HCT116 (cell line): Measurements from ENCODE around the gene COL23A1. TPM values are rescaled to one million over a fixed set of nuclear protein-coding genes. Genes with fewer than 3 reads are reported as not detected.

Experiments
- ATAC-seq: fragments of 200-7000 bp; cut with Tn5 transposase; 2 replicates; pipeline ENCODE4 v1.9.1; 2020; ENCODE audit warnings: mild to moderate bottlenecking, moderate library complexity
- BruUV-seq: library from RNA; stranded (reverse); fragments of 400-500 nt; replicated peaks from 2 replicates; lab custom pipeline; 2021; lab: Mats Ljungman, UMichigan
- CTCF ChIA-PET: fragments of 300-600 bp; sonication (Branson Sonifier 250); formaldehyde crosslinking; loops from one replicate; lab custom pipeline; 2021; ENCODE audit warnings: antibody characterized with exemption; lab: Charles Lee
- POLR2A ChIA-PET: fragments of 300-600, 350-600 bp; sonication (Branson Sonifier 250); formaldehyde crosslinking; loops from one replicate; lab custom pipeline; 2021; ENCODE audit warnings: antibody characterized with exemption; lab: Charles Lee
- RAD21 ChIA-PET, 2 experiments: fragments of 300-600 bp; sonication (Branson Sonifier 250); formaldehyde crosslinking; loops; one replicate each; lab custom pipeline; 2023; ENCODE audit warnings: low total read pairs in 2 of 2; ENCODE audit not compliant: uncharacterized antibody in 2 of 2, unreplicated experiment in 2 of 2, low non-redundant PET in 1 of 2; lab: Charles Lee
- DNase-seq: peaks from one replicate; pipeline ENCODE4 v3.0.0-alpha.2; 2010; ENCODE audit warnings: low read depth, low spot score
- H2AFZ ChIP-seq: fragments of 200-600 bp; shearing (Covaris generic), sonication (generic); 2 replicates; pipeline ENCODE4 v1.6.1; 2017; ENCODE audit warnings: low read depth, mixed run types, mixed read lengths, antibody characterized with exemption, low read length; ENCODE audit not compliant: poor library complexity, severe bottlenecking
- H3K27ac ChIP-seq: 2 replicates; pipeline ENCODE4 v1.5.1; 2012; ENCODE audit warnings: low read depth, low read length
- H3K27me3 ChIP-seq: fragments of 200-600 bp; sonication (generic); 2 replicates; pipeline ENCODE4 v1.6.1; 2016; ENCODE audit warnings: mixed run types, low read length, mixed read lengths; ENCODE audit not compliant: insufficient read depth
- H3K36me3 ChIP-seq, 2 experiments: fragments of 200-500 bp in 1 of 2; fragments of 200-600 bp in 1 of 2; sonication (Bioruptor generic) in 1 of 2; sonication (generic) in 1 of 2; 2 replicates each; pipeline versions ENCODE4 v1.5.1 to v1.6.1; 2014 to 2016; ENCODE audit warnings: low read length in 2 of 2, inconsistent platforms in 1 of 2, mixed read lengths in 1 of 2, mixed run types in 1 of 2; ENCODE audit not compliant: insufficient read depth in 2 of 2, control insufficient read depth in 1 of 2
- H3K4me1 ChIP-seq, 2 experiments: fragments of 200-600 bp in 1 of 2; sonication (generic) in 1 of 2; 2 replicates each; pipeline versions ENCODE4 v1.5.1 to v1.6.1; 2012 to 2017; ENCODE audit warnings: low read length in 2 of 2, inconsistent platforms in 1 of 2, mild to moderate bottlenecking in 1 of 2, mixed read lengths in 1 of 2, mixed run types in 1 of 2, moderate library complexity in 1 of 2; ENCODE audit not compliant: insufficient read depth in 2 of 2, control insufficient read depth in 1 of 2
- H3K4me2 ChIP-seq: fragments of 200-600 bp; sonication (generic); 2 replicates; pipeline ENCODE4 v1.6.1; 2017; ENCODE audit warnings: mixed run types, low read length, mixed read lengths
- H3K4me3 ChIP-seq, 2 experiments: fragments of 200-600 bp in 1 of 2; sonication (generic) in 1 of 2; replicated peaks in 1 of 2; 2 replicates each; pipeline ENCODE4 v1.5.1; 2011 to 2016; ENCODE audit warnings: low read length in 2 of 2, control low read depth in 1 of 2, low read depth in 1 of 2, mild to moderate bottlenecking in 1 of 2, mixed read lengths in 1 of 2, mixed run types in 1 of 2
- H3K79me2 ChIP-seq: fragments of 200-600 bp; sonication (generic); 2 replicates; pipeline ENCODE4 v1.6.1; 2017; ENCODE audit warnings: mild to moderate bottlenecking, mixed run types, low read length, moderate library complexity, mixed read lengths; ENCODE audit not compliant: insufficient read depth
- H3K9ac ChIP-seq: fragments of 200-600 bp; sonication (generic); 2 replicates; pipeline ENCODE4 v1.6.1; 2016; ENCODE audit warnings: low read length, mixed read lengths
- H3K9me2 ChIP-seq: fragments of 200-600 bp; sonication (generic), shearing (Covaris generic); 2 replicates; pipeline ENCODE4 v1.6.1; 2017; ENCODE audit warnings: mixed run types, mild to moderate bottlenecking, moderate library complexity; ENCODE audit not compliant: insufficient read depth
- H3K9me3 ChIP-seq, 2 experiments: fragments of 200-500 bp in 1 of 2; fragments of 200-600 bp in 1 of 2; sonication (Bioruptor generic) in 1 of 2; sonication (generic) in 1 of 2; 2 replicates each; pipeline ENCODE4 v1.6.1; 2014 to 2017; ENCODE audit warnings: low read length in 2 of 2, mixed read lengths in 2 of 2, inconsistent platforms in 1 of 2, low read depth in 1 of 2, mild to moderate bottlenecking in 1 of 2, mixed run types in 1 of 2, moderate library complexity in 1 of 2; ENCODE audit not compliant: control insufficient read depth in 1 of 2, insufficient read depth in 1 of 2
- H4K20me1 ChIP-seq: fragments of 200-600 bp; sonication (generic), shearing (Covaris generic); 2 replicates; pipeline ENCODE4 v1.6.1; 2017; ENCODE audit warnings: mixed run types, mild to moderate bottlenecking, moderate library complexity; ENCODE audit not compliant: insufficient read depth
- ELF1 ChIP-seq: IDR thresholded peaks from 2 replicates; pipeline ENCODE4 v1.6.1; 2012; ENCODE audit warnings: low read depth, borderline replicate concordance
- EZH2 ChIP-seq: fragments of 200-600 bp; sonication (generic); IDR thresholded peaks from 2 replicates; pipeline ENCODE4 v1.6.1; 2017; ENCODE audit warnings: antibody characterized with exemption, mixed run types
- EZH2phosphoT487 ChIP-seq: fragments of 200-600 bp; IDR thresholded peaks from 2 replicates; pipeline ENCODE4 v1.6.1; 2018; ENCODE audit warnings: antibody characterized with exemption, borderline replicate concordance
- POLR2A ChIP-seq: IDR thresholded peaks from 2 replicates; pipeline ENCODE4 v1.7.0; 2011; ENCODE audit warnings: borderline replicate concordance; ENCODE audit not compliant: insufficient read depth, insufficient read length; ENCODE audit errors: extremely low read depth
- RAD21 ChIP-seq: IDR thresholded peaks from 2 replicates; pipeline ENCODE4 v1.6.1; 2012; ENCODE audit warnings: low read depth, mild to moderate bottlenecking
- SRF ChIP-seq: IDR thresholded peaks from 2 replicates; pipeline ENCODE4 v1.6.1; 2012; ENCODE audit warnings: low read depth
- TCF7L2 ChIP-seq: IDR thresholded peaks from 2 replicates; pipeline ENCODE4 v1.7.0; 2011; ENCODE audit warnings: borderline replicate concordance, inconsistent platforms; ENCODE audit not compliant: insufficient read depth, insufficient read length; ENCODE audit errors: extremely low read depth
- YY1 ChIP-seq: IDR thresholded peaks from 2 replicates; pipeline ENCODE4 v1.6.1; 2011; ENCODE audit warnings: low read length, low read depth, moderate library complexity, mild to moderate bottlenecking; ENCODE audit not compliant: insufficient replicate concordance; ENCODE audit errors: extremely low read depth
- ZFX ChIP-seq: fragments of 450-650 bp; IDR thresholded peaks from 2 replicates; pipeline ENCODE4 v1.6.1; 2017
- intact Hi-C: fragments of 100-400 bp; cut with micrococcal nuclease; formaldehyde crosslinking; loops from 2 replicates; pipeline ENCODE4 v1.10.0; 2022
- total RNA-seq: library from RNA; stranded (reverse); gene quantifications from one replicate; pipeline ENCODE4 v1.2.1, GENCODE V29; 2021; ENCODE audit not compliant: unreplicated experiment
- TF ChIP-seq, protein P1 (sequence below), 3 experiments: fragments of 200-600 bp in 1 of 3; sonication (generic) in 1 of 3; IDR thresholded peaks in 2 of 3; conservative IDR thresholded peaks in 1 of 3; 2 replicates each; pipeline ENCODE4 v1.5.1; 2012 to 2017; ENCODE audit warnings: low read depth in 2 of 3, low read length in 2 of 3, antibody characterized with exemption in 1 of 3, borderline replicate concordance in 1 of 3, control low read depth in 1 of 3, mild to moderate bottlenecking in 1 of 3, mixed read lengths in 1 of 3, mixed run types in 1 of 3, moderate library complexity in 1 of 3; ENCODE audit not compliant: insufficient read depth in 1 of 3

Gene COL23A1
- total RNA-seq, 1 experiment from 2014 or later: not detected

DNA sequence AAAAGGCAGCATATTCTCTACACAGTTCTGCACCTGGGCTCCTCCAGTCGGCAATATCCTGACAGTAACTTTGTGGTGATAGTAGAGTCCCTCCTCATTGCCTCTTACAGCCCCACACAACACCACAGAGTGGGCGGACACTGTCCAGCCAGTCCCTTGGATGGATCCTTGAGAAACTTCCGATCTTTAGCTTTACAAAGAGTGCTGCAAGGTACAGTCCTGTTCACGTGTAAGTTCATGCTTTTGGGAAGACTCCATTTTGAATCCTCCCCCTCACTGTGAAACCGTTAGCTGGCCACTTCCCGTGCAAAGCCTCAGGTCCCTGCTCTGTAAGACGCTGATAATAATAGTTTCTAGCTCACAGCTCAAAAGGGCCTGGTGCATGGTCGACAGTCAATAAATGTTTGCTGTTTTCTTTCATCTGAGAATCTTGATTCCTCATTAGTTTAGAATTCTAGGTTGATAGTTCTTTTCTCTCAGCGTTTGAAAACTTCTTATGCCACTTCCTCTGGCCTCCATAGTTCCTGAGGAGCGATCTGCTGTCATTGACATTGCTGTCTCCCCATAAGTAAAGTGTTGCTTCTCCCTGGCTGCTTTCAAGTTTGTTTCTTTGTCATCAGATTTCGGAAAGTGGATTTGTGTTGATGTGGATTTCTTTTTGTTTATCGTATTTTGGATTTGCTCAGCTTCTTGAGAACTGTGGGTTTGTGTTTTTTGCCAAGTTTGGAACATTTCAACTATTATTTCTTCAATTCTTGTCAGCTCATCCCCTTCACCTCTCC, 82.9 kb downstream of the COL23A1 start:
- Histone ChIP-seq H3K79me2 (no peaks in the 10 kb centered on the region), H3K4me3 (no peak overlapping the region), H2AFZ (no peak overlapping the region), H3K4me1 (no peaks in the 10 kb centered on the region), H3K9me2 (no peaks in the 10 kb centered on the region), H3K36me3 (no peaks in the 10 kb centered on the region), H4K20me1 (no peaks in the 10 kb centered on the region), H3K9ac (no peak overlapping the region), H3K27me3 (peaks cover 14% of the 10 kb centered on the region), H3K27ac (no peak overlapping the region), H3K4me2 (no peak overlapping the region), H3K9me3 (peaks cover 0 to 7% of the 10 kb centered on the region in 2 experiments; a peak in 2 of 4 replicates)
- CTCF ChIA-PET: no interaction called here
- no TSS peak for BruUV-seq
- ATAC-seq (no peak), DNase-seq (no peak)
- POLR2A ChIA-PET: no interaction called here
- intact Hi-C loops: no loop called here
- TF ChIP-seq YY1 (no peak), RAD21 (no peak)
- TF ChIP-seq, protein P1, sequence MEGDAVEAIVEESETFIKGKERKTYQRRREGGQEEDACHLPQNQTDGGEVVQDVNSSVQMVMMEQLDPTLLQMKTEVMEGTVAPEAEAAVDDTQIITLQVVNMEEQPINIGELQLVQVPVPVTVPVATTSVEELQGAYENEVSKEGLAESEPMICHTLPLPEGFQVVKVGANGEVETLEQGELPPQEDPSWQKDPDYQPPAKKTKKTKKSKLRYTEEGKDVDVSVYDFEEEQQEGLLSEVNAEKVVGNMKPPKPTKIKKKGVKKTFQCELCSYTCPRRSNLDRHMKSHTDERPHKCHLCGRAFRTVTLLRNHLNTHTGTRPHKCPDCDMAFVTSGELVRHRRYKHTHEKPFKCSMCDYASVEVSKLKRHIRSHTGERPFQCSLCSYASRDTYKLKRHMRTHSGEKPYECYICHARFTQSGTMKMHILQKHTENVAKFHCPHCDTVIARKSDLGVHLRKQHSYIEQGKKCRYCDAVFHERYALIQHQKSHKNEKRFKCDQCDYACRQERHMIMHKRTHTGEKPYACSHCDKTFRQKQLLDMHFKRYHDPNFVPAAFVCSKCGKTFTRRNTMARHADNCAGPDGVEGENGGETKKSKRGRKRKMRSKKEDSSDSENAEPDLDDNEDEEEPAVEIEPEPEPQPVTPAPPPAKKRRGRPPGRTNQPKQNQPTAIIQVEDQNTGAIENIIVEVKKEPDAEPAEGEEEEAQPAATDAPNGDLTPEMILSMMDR (IDR thresholded peaks at IDR 0.05 in 2 of 3, conservative IDR thresholded peaks at IDR 0.05 in 1 of 3; ENCODE audit: borderline replicate concordance in 1 of 3, insufficient read depth in 1 of 3, low read depth in 2 of 3, low read length in 2 of 3): no peak
- RAD21 ChIA-PET: no interaction called here

DNA sequence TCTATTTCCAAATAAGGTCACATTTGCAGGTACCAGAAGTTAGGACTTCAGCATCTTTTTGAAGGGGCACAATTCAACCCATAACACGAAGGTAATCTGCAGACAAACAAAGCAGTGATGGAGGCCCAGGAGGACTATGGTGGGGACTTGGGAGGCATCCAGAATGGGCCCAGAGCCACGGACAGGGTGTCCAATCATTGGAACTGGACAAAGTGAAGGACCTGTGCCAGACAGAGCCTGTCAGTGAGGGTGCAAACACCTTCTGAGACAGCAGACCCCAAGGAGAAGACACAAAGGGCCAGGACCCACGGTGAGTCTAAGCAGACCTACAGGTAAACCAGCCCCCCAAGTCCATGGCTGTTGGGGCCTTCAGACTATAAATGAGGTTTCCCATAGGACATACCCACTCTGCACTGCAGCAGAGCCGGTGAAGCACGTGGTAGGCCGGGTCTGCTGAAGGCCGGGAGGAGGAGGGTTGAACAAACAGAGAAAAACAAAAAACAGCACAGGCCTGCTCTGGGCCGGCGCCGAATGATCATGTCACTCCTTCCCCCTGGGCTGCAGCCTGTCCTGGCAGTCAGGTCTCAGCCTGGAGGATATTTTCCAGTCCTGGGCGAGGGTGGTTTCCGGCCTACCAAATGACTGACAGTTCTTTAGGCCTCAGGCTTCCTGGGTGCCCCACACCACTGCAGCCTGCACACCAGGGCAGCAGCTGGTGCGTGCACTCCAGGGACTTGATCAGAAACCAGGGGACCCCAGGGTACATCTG, 84.4 kb downstream of the COL23A1 start:
- ChIA-PET RAD21 (no interaction called here), CTCF (no interaction called here), POLR2A (no interaction called here)
- Histone ChIP-seq H3K4me2 (no peak overlapping the region), H3K36me3 (no peaks in the 10 kb centered on the region), H3K27me3 (no peaks in the 10 kb centered on the region), H3K27ac (no peak overlapping the region), H3K4me3 (no peak overlapping the region), H2AFZ (no peak overlapping the region), H3K9me3 (peaks cover 0 to 7% of the 10 kb centered on the region in 2 experiments; a peak in 2 of 4 replicates), H3K4me1 (no peaks in the 10 kb centered on the region), H3K9me2 (no peaks in the 10 kb centered on the region), H3K79me2 (no peaks in the 10 kb centered on the region), H4K20me1 (no peaks in the 10 kb centered on the region), H3K9ac (no peak overlapping the region)
- ATAC-seq (no peak), DNase-seq (no peak)
- BruUV-seq: no TSS peak
- intact Hi-C loops: no loop called here
- TF ChIP-seq, protein P1 (IDR thresholded peaks at IDR 0.05 in 2 of 3, conservative IDR thresholded peaks at IDR 0.05 in 1 of 3; ENCODE audit: borderline replicate concordance in 1 of 3, insufficient read depth in 1 of 3, low read depth in 2 of 3, low read length in 2 of 3): no peak
- no peak for TF ChIP-seq TCF7L2
- no peak for TF ChIP-seq POLR2A
- TF ChIP-seq EZH2phosphoT487: no peak
- no peak for TF ChIP-seq ZFX
- TF ChIP-seq SRF: no peak
- no peak for TF ChIP-seq ELF1
- no peak for TF ChIP-seq EZH2
